H1 (cell line): ENCODE data around the gene RAP2A. TPM values are rescaled to one million over a fixed set of nuclear protein-coding genes. Genes with fewer than 3 reads are reported as not detected.

Source experiments
- CTCF ChIA-PET: fragments of 300-600 bp; sonication (Branson Sonifier 250); formaldehyde crosslinking; loops from one replicate; lab custom pipeline; 2021; ENCODE audit not compliant: partially characterized antibody; lab: Charles Lee
- POLR2A ChIA-PET: fragments of 300-600 bp; sonication (Branson Sonifier 250); formaldehyde crosslinking; loops from one replicate; lab custom pipeline; 2021; ENCODE audit warnings: inconsistent platforms; ENCODE audit not compliant: partially characterized antibody; lab: Charles Lee
- DNase-seq, 2 experiments: peaks; one replicate each; pipeline versions ENCODE4 v3.0.0 to v3.0.0-alpha.2; 2010 to 2022; ENCODE audit warnings: low spot score in 2 of 2, low read depth in 1 of 2, mixed read lengths in 1 of 2
- FAIRE-seq: peaks from 2 replicates; lab custom pipeline; 2011; peaks lifted over from hg19 to GRCh38; lab: Jason Lieb, UNC
- H2AFZ ChIP-seq: 2 replicates; pipeline ENCODE4 v1.8.1; 2012; ENCODE audit warnings: low read length, inconsistent platforms
- H2AK5ac ChIP-seq: 2 replicates; pipeline ENCODE4 v1.6.1; 2013; ENCODE audit warnings: low read depth, low read length
- H2BK120ac ChIP-seq: replicated peaks from 2 replicates; pipeline ENCODE3; 2013; ENCODE audit warnings: low read depth, low read length, inconsistent platforms
- H2BK12ac ChIP-seq: 2 replicates; pipeline ENCODE4 v1.6.1; 2013; ENCODE audit warnings: low read depth, low read length
- H2BK15ac ChIP-seq: 2 replicates; pipeline ENCODE4 v1.6.1; 2013; ENCODE audit warnings: low read length
- H2BK20ac ChIP-seq: 2 replicates; pipeline ENCODE4 v1.6.1; 2013; ENCODE audit warnings: low read length
- H2BK5ac ChIP-seq: 2 replicates; pipeline ENCODE4 v1.6.1; 2013; ENCODE audit warnings: low read depth, low read length
- H3K14ac ChIP-seq: 2 replicates; pipeline ENCODE4 v1.6.1; 2013; ENCODE audit warnings: inconsistent platforms; ENCODE audit not compliant: insufficient read length
- H3K18ac ChIP-seq: 2 replicates; pipeline ENCODE4 v1.6.1; 2013; ENCODE audit warnings: low read length; ENCODE audit errors: extremely low read depth
- H3K23ac ChIP-seq: 2 replicates; pipeline ENCODE4 v1.6.1; 2013; ENCODE audit warnings: inconsistent platforms; ENCODE audit not compliant: insufficient read length
- H3K23me2 ChIP-seq: 2 replicates; pipeline ENCODE4 v1.6.1; 2013; ENCODE audit warnings: low read depth, low read length
- H3K27ac ChIP-seq: 2 replicates; pipeline ENCODE4 v1.6.1; 2011; ENCODE audit warnings: low read depth, low read length, inconsistent platforms
- H3K27me3 ChIP-seq, 4 experiments: replicated peaks in 1 of 4; 1 replicate in 1 of 4; 2 replicates in 3 of 4; pipeline versions ENCODE4 v1.6.1 to v1.8.1; 2011 to 2013; ENCODE audit warnings: low read length in 3 of 4, mild to moderate bottlenecking in 3 of 4, inconsistent platforms in 2 of 4, mixed read lengths in 2 of 4, moderate library complexity in 1 of 4; ENCODE audit not compliant: control insufficient read depth in 3 of 4, insufficient read depth in 3 of 4; ENCODE audit errors: extremely low read depth in 1 of 4
- H3K36me3 ChIP-seq, 4 experiments: 2 replicates each; pipeline versions ENCODE4 v1.6.1 to v1.8.1; 2011 to 2013; ENCODE audit warnings: mild to moderate bottlenecking in 4 of 4, low read length in 3 of 4, moderate library complexity in 2 of 4, control low read depth in 1 of 4, inconsistent platforms in 1 of 4; ENCODE audit not compliant: insufficient read depth in 4 of 4, control insufficient read depth in 2 of 4
- H3K4ac ChIP-seq: replicated peaks from 2 replicates; pipeline ENCODE3; 2013; ENCODE audit warnings: low read length, low read depth, mixed read lengths, inconsistent platforms; ENCODE audit not compliant: insufficient read length
- H3K4me1 ChIP-seq, 4 experiments: replicated peaks in 1 of 4; 1 replicate in 1 of 4; 2 replicates in 3 of 4; pipeline versions ENCODE4 v1.6.1 to v1.8.1; 2011 to 2013; ENCODE audit warnings: low read length in 3 of 4, inconsistent platforms in 2 of 4, mixed read lengths in 1 of 4; ENCODE audit not compliant: insufficient read depth in 4 of 4, control insufficient read depth in 3 of 4
- H3K4me2 ChIP-seq, 2 experiments: 2 replicates each; pipeline versions ENCODE4 v1.6.1 to v1.8.1; 2011 to 2013; ENCODE audit warnings: low read depth in 2 of 2, low read length in 2 of 2, control low read depth in 1 of 2, inconsistent platforms in 1 of 2, mild to moderate bottlenecking in 1 of 2; ENCODE audit not compliant: insufficient read depth in 1 of 2
- H3K4me3 ChIP-seq, 4 experiments: fragments of 200-600, 300-600 bp in 1 of 4; sonication (generic), shearing (Covaris generic), sonication (Bioruptor Twin) in 1 of 4; 2 replicates each; pipeline versions ENCODE4 v1.5.1 to v1.8.1; 2011 to 2016; ENCODE audit warnings: low read length in 4 of 4, low read depth in 3 of 4, control low read depth in 2 of 4, inconsistent platforms in 2 of 4, mild to moderate bottlenecking in 2 of 4, mixed read lengths in 1 of 4, moderate library complexity in 1 of 4; ENCODE audit not compliant: insufficient read depth in 2 of 4; ENCODE audit errors: extremely low read depth in 1 of 4
- H3K56ac ChIP-seq: replicated peaks from 2 replicates; pipeline ENCODE3; 2013; ENCODE audit warnings: low read depth, mild to moderate bottlenecking, mixed read lengths, low read length, inconsistent platforms; ENCODE audit not compliant: insufficient read length
- H3K79me1 ChIP-seq: 2 replicates; pipeline ENCODE4 v1.6.1; 2013; ENCODE audit warnings: low read depth, low read length, control low read depth
- H3K79me2 ChIP-seq, 2 experiments: 2 replicates each; pipeline versions ENCODE4 v1.6.1 to v1.8.1; 2012 to 2013; ENCODE audit warnings: low read length in 2 of 2, mild to moderate bottlenecking in 2 of 2, inconsistent platforms in 1 of 2; ENCODE audit not compliant: insufficient read depth in 2 of 2, control insufficient read depth in 1 of 2
- H3K9ac ChIP-seq, 4 experiments: replicated peaks in 1 of 4; 1 replicate in 1 of 4; 2 replicates in 3 of 4; pipeline versions ENCODE4 v1.6.1 to v1.8.1; 2011 to 2013; ENCODE audit warnings: low read depth in 3 of 4, low read length in 3 of 4, control low read depth in 2 of 4, mild to moderate bottlenecking in 2 of 4, moderate library complexity in 2 of 4, inconsistent platforms in 1 of 4; ENCODE audit errors: extremely low read depth in 1 of 4
- H3K9me3 ChIP-seq, 2 experiments: 2 replicates each; pipeline versions ENCODE4 v1.6.1 to v1.8.1; 2012 to 2013; ENCODE audit warnings: mild to moderate bottlenecking in 2 of 2, moderate library complexity in 2 of 2, control low read depth in 1 of 2, inconsistent platforms in 1 of 2, low read depth in 1 of 2, low read length in 1 of 2, mixed read lengths in 1 of 2; ENCODE audit not compliant: insufficient read depth in 2 of 2
- H4K20me1 ChIP-seq, 2 experiments: replicated peaks in 1 of 2; 2 replicates each; pipeline versions ENCODE3 to v1.8.1; 2011 to 2013; ENCODE audit warnings: inconsistent platforms in 2 of 2, low read length in 2 of 2, mild to moderate bottlenecking in 1 of 2; ENCODE audit not compliant: insufficient read depth in 2 of 2, control insufficient read depth in 1 of 2
- H4K5ac ChIP-seq: 2 replicates; pipeline ENCODE4 v1.6.1; 2013; ENCODE audit warnings: low read length, low read depth, mixed read lengths, inconsistent platforms; ENCODE audit not compliant: insufficient read length
- H4K8ac ChIP-seq: 2 replicates; pipeline ENCODE4 v1.8.0; 2013; ENCODE audit warnings: mild to moderate bottlenecking, moderate library complexity, low read length, inconsistent platforms; ENCODE audit not compliant: insufficient read depth; ENCODE audit errors: extremely low read depth
- H4K91ac ChIP-seq: replicated peaks from 2 replicates; pipeline ENCODE3; 2013; ENCODE audit warnings: low read length, mixed read lengths, inconsistent platforms; ENCODE audit not compliant: insufficient read length
- BCL11A ChIP-seq, 2 experiments: IDR thresholded peaks; one replicate each; pipeline ENCODE4 v1.6.1; 2011; ENCODE audit warnings: low read depth in 2 of 2, low read length in 2 of 2, mild to moderate bottlenecking in 2 of 2
- CBX8 ChIP-seq: fragments of 300-800, 300-1000 bp; sonication (generic); IDR thresholded peaks from 2 replicates; pipeline ENCODE4 v1.7.1; 2016; ENCODE audit warnings: low read depth, low read length, borderline replicate concordance
- CREB1 ChIP-seq: IDR thresholded peaks from 2 replicates; pipeline ENCODE4 v1.6.1; 2012; ENCODE audit warnings: inconsistent platforms
- EGR1 ChIP-seq: IDR thresholded peaks from 2 replicates; pipeline ENCODE4 v1.6.1; 2011; ENCODE audit warnings: low read depth, low read length, borderline replicate concordance
- EP300 ChIP-seq, 2 experiments: IDR thresholded peaks; 1 replicate in 1 of 2; 2 replicates in 1 of 2; pipeline ENCODE4 v1.6.1; 2011 to 2012; ENCODE audit warnings: low read depth in 2 of 2, low read length in 2 of 2, mild to moderate bottlenecking in 2 of 2, borderline replicate concordance in 1 of 2, inconsistent platforms in 1 of 2, moderate library complexity in 1 of 2
- FOSL1 ChIP-seq: IDR thresholded peaks from 2 replicates; pipeline ENCODE4 v1.6.1; 2011; ENCODE audit warnings: mild to moderate bottlenecking, low read depth, low read length, moderate library complexity; ENCODE audit not compliant: insufficient read depth
- HDAC2 ChIP-seq, 2 experiments: fragments of 300-600 bp in 1 of 2; sonication (generic) in 1 of 2; IDR thresholded peaks; 2 replicates each; pipeline ENCODE4 v1.6.1; 2011 to 2012; ENCODE audit warnings: low read depth in 2 of 2, low read length in 2 of 2, mild to moderate bottlenecking in 2 of 2, moderate library complexity in 2 of 2, borderline replicate concordance in 1 of 2, inconsistent platforms in 1 of 2
- KDM4A ChIP-seq: IDR thresholded peaks from one replicate; pipeline ENCODE4 v1.7.1; 2012; ENCODE audit warnings: low read depth, mild to moderate bottlenecking, moderate library complexity, low read length, inconsistent platforms; ENCODE audit not compliant: severe bottlenecking
- POLR2AphosphoS5 ChIP-seq: IDR thresholded peaks from 2 replicates; pipeline ENCODE4 v1.6.1; 2011; ENCODE audit warnings: low read depth, low read length
- RAD21 ChIP-seq, 2 experiments: IDR thresholded peaks in 1 of 2; conservative IDR thresholded peaks in 1 of 2; 2 replicates each; pipeline ENCODE4 v1.6.1; 2011; ENCODE audit warnings: low read depth in 2 of 2, low read length in 2 of 2, improper control_type of control experiment in 1 of 2, inconsistent platforms in 1 of 2, mild to moderate bottlenecking in 1 of 2, moderate library complexity in 1 of 2
- SP2 ChIP-seq: IDR thresholded peaks from 2 replicates; pipeline ENCODE4 v1.6.1; 2012; ENCODE audit warnings: mild to moderate bottlenecking, low read length, inconsistent platforms
- WGBS, 2 experiments: shearing (Covaris generic) in 1 of 2; methylation state at CpG; one replicate each; pipeline versions ENCODE4 v1.1.6 to v1.1.7; 2013 to 2015; ENCODE audit warnings: low lambda C conversion rate in 2 of 2, mixed read lengths in 2 of 2, inconsistent platforms in 1 of 2, low coverage in 1 of 2, missing lambda C conversion rate in 1 of 2; ENCODE audit not compliant: insufficient replicate concordance in 2 of 2, insufficient coverage in 1 of 2, insufficient read length in 1 of 2; ENCODE audit errors: extremely low coverage in 1 of 2, missing lambda C conversion rate in 1 of 2; 5-methylcytosine and 5-hydroxymethylcytosine counted together
- polyA plus RNA-seq, 7 experiments: library from polyadenylated mRNA; depleted of rRNA in 3 of 7; stranded (reverse) in 5 of 7; unstranded in 2 of 7; fragments of >200 nt in 5 of 7; fragments of 200-250 nt in 2 of 7; gene quantifications; 1 replicate in 5 of 7; 2 replicates in 1 of 7; 4 replicates in 1 of 7; pipeline versions ENCODE4 v1.2.1 to v1.2.3, GENCODE V29; 2011 to 2013; ENCODE audit warnings: missing spikeins in 2 of 7, mixed read lengths in 2 of 7
- total RNA-seq: library from RNA; stranded (reverse); fragmentation: NEBNext Ultra II Directional; extraction: Animal tissue kit (Norgen Biotek cat#: 25700); gene quantifications from 2 replicates; pipeline ENCODE4 v1.2.1, GENCODE V29; 2021
- TF ChIP-seq, protein P1 (sequence below): IDR thresholded peaks from 2 replicates; pipeline ENCODE4 v1.6.1; 2012; ENCODE audit warnings: inconsistent platforms

The RAP2A gene
- total and polyA plus RNA-seq, 2 of the 8 experiments (the other 6 are each of a cell fraction or from before 2014, with no cell fraction given): 8.4 to 43.4 TPM

DNA sequence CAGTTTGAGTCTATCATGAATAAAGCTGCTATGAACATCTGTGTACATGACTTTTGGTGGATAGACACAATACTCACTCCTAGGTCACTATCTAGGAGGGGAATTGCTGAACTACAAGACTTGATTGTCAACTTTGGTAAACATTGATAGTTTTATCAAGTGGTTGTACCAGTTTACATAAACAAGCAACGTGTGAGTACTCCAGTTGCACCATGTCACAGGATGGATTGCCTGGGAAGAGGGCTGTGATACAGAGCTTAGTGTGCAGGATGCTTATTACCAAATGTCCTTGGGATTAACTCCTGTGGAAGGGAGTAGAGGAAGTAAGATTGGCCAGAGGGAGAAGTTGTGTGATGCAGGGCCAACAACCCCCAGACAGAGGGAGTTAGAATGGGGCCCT, 37.7 kb downstream of the RAP2A start:
- no peak overlapping the region for H2AFZ ChIP-seq
- H2AK5ac ChIP-seq: no peak overlapping the region
- no peak overlapping the region for H3K4me2 ChIP-seq
- no peaks in the 10 kb centered on the region for H3K79me1 ChIP-seq
- DNase-seq: no peak
- H3K27me3 ChIP-seq: peaks cover 0 to 1% (median 0%) of the 10 kb centered on the region in 4 experiments; a peak in 1 of 7 replicates
- no peaks in the 10 kb centered on the region for H3K4me1 ChIP-seq
- no peak overlapping the region for H3K14ac ChIP-seq
- H2BK5ac ChIP-seq: no peak overlapping the region
- no peak overlapping the region for H3K4me3 ChIP-seq
- POLR2A ChIA-PET: interaction anchor here (1.6 kb wide), 1 partner anchor 13 kb away, joined by 4 read pairs; no protein-coding TSS in a partner anchor
- no peak overlapping the region for H3K4ac ChIP-seq
- WGBS, 2 experiments: 89% methylated on average over 1 of the region's 1 CpG; no CpG with 5 or more reads in 1 of the 2 experiments
- no peak overlapping the region for H3K27ac ChIP-seq
- H3K23me2 ChIP-seq: no peaks in the 10 kb centered on the region
- no peak overlapping the region for H2BK120ac ChIP-seq
- H3K9me3 ChIP-seq: no peaks in the 10 kb centered on the region
- H2BK15ac ChIP-seq: no peak overlapping the region
- H4K20me1 ChIP-seq: no peaks in the 10 kb centered on the region
- no peaks in the 10 kb centered on the region for H3K79me2 ChIP-seq
- TF ChIP-seq CBX8 (no peak), SP2 (no peak), EGR1 (no peak), FOSL1 (no peak), BCL11A (IDR thresholded peaks at IDR 0.05; ENCODE audit: low read depth in 2 of 2, low read length in 2 of 2) (no peak), HDAC2 (IDR thresholded peaks at IDR 0.05; ENCODE audit: borderline replicate concordance in 1 of 2, low read depth in 2 of 2, low read length in 2 of 2) (no peak), KDM4A (no peak), EP300 (IDR thresholded peaks at IDR 0.05; ENCODE audit: borderline replicate concordance in 1 of 2, low read depth in 2 of 2, low read length in 2 of 2) (no peak), RAD21 (IDR thresholded peaks at IDR 0.05 in 1 of 2, conservative IDR thresholded peaks at IDR 0.05 in 1 of 2; ENCODE audit: low read depth in 2 of 2, low read length in 2 of 2) (no peak), CREB1 (no peak), POLR2AphosphoS5 (no peak)
- TF ChIP-seq, protein P1, sequence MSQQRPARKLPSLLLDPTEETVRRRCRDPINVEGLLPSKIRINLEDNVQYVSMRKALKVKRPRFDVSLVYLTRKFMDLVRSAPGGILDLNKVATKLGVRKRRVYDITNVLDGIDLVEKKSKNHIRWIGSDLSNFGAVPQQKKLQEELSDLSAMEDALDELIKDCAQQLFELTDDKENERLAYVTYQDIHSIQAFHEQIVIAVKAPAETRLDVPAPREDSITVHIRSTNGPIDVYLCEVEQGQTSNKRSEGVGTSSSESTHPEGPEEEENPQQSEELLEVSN: no peak
- H3K9ac ChIP-seq: no peak overlapping the region
- H4K8ac ChIP-seq: no peak overlapping the region
- H3K23ac ChIP-seq: no peak overlapping the region
- no peak overlapping the region for H3K18ac ChIP-seq
- FAIRE-seq: no peak
- no peak overlapping the region for H4K91ac ChIP-seq
- no peak overlapping the region for H2BK12ac ChIP-seq
- H3K36me3 ChIP-seq: no peaks in the 10 kb centered on the region
- no peak overlapping the region for H2BK20ac ChIP-seq
- CTCF ChIA-PET: no interaction called here
- H4K5ac ChIP-seq: no peak overlapping the region
- H3K56ac ChIP-seq: no peak overlapping the region
